Hepatocyte (in vitro differentiated cells): ENCODE results near the gene TXNDC16. TPM values are rescaled to one million over a fixed set of nuclear protein-coding genes. Genes with fewer than 3 reads are reported as not detected.
"Not testable (repeated sequence)": the region's sequence is repeated elsewhere in the genome, so short reads cannot be mapped to it uniquely, and the experiment has no call there.

Experiments
- DNase-seq: peaks from one replicate; pipeline ENCODE4 v3.0.0-alpha.2; 2016; ENCODE audit warnings: low spot score
- H2AFZ ChIP-seq: fragments of 200-600 bp; sonication (generic); 2 replicates; pipeline ENCODE4 v1.6.0; 2016; ENCODE audit warnings: antibody characterized with exemption, mild to moderate bottlenecking
- H3K27ac ChIP-seq: fragments of 200-600 bp; sonication (generic); 2 replicates; pipeline ENCODE4 v1.5.1; 2016; ENCODE audit warnings: mild to moderate bottlenecking
- H3K27me3 ChIP-seq: fragments of 200-600 bp; sonication (generic); 2 replicates; pipeline ENCODE4 v1.6.1; 2016
- H3K36me3 ChIP-seq: fragments of 200-600 bp; sonication (generic); replicated peaks from 2 replicates; pipeline ENCODE4 v1.5.1; 2016; ENCODE audit warnings: low read depth; ENCODE audit not compliant: insufficient read depth
- H3K4me1 ChIP-seq: fragments of 200-600 bp; sonication (generic); 2 replicates; pipeline ENCODE4 v1.5.1; 2016; ENCODE audit warnings: mild to moderate bottlenecking, moderate library complexity; ENCODE audit not compliant: insufficient read depth
- H3K4me2 ChIP-seq: fragments of 200-600 bp; sonication (generic); 2 replicates; pipeline ENCODE4 v1.6.0; 2016
- H3K4me3 ChIP-seq: fragments of 200-600 bp; sonication (generic); 2 replicates; pipeline ENCODE4 v1.5.1; 2016; ENCODE audit warnings: mild to moderate bottlenecking
- H3K79me2 ChIP-seq: fragments of 200-600 bp; sonication (generic); 2 replicates; pipeline ENCODE4 v1.6.0; 2017; ENCODE audit warnings: mild to moderate bottlenecking
- H3K9me2 ChIP-seq: fragments of 200-600 bp; sonication (generic); replicated peaks from 2 replicates; pipeline ENCODE4 v1.6.0; 2017; ENCODE audit warnings: mild to moderate bottlenecking; ENCODE audit not compliant: insufficient read depth
- H3K9me3 ChIP-seq: fragments of 200-600 bp; sonication (generic); 2 replicates; pipeline ENCODE4 v1.5.1; 2016; ENCODE audit warnings: low read depth, mild to moderate bottlenecking
- H4K20me1 ChIP-seq: fragments of 200-600 bp; sonication (generic); 2 replicates; pipeline ENCODE4 v1.6.0; 2016; ENCODE audit warnings: mild to moderate bottlenecking; ENCODE audit not compliant: insufficient read depth, poor library complexity, severe bottlenecking
- CTCF ChIP-seq: fragments of 200-600 bp; sonication (generic); IDR thresholded peaks from 2 replicates; pipeline ENCODE4 v1.5.1; 2016; ENCODE audit warnings: antibody characterized with exemption, mild to moderate bottlenecking; ENCODE audit not compliant: poor library complexity
- EZH2 ChIP-seq: fragments of 200-600 bp; sonication (generic); IDR thresholded peaks from 2 replicates; pipeline ENCODE4 v1.6.1; 2016; ENCODE audit warnings: antibody characterized with exemption, mild to moderate bottlenecking, borderline replicate concordance
- EZH2phosphoT487 ChIP-seq: fragments of 200-600 bp; sonication (generic); IDR thresholded peaks from one replicate; pipeline ENCODE4 v1.6.1; 2018; ENCODE audit warnings: antibody characterized with exemption, mild to moderate bottlenecking, low read depth, moderate library complexity; ENCODE audit not compliant: unreplicated experiment, severe bottlenecking
- WGBS: methylation state at CpG from one replicate; pipeline ENCODE4 v1.1.6; 2016; ENCODE audit warnings: low lambda C conversion rate; ENCODE audit errors: missing lambda C conversion rate; 5-methylcytosine and 5-hydroxymethylcytosine counted together
- polyA plus RNA-seq: library from polyadenylated mRNA; unstranded; fragments of >200 nt; fragmentation: Nextera tagmentation; extraction: Ambion mirVana; gene quantifications from 2 replicates; pipeline ENCODE4 v1.2.1, GENCODE V29; 2016
- total RNA-seq: library from RNA; depleted of rRNA; stranded (reverse); fragments of >200 nt; gene quantifications from 2 replicates; pipeline ENCODE4 v1.2.3, GENCODE V29; 2014

TXNDC16 gene
- total and polyA plus RNA-seq, 2 experiments from 2014 or later, result 5.0 to 14.2 TPM

- no peaks in the 10 kb centered on the region for H3K4me1 ChIP-seq
- H3K79me2 ChIP-seq, result no peaks in the 10 kb centered on the region
- no peaks in the 10 kb centered on the region for H3K9me2 ChIP-seq
- no peaks in the 10 kb centered on the region for H3K27me3 ChIP-seq
- no peak overlapping the region for H3K27ac ChIP-seq
- H3K36me3 ChIP-seq, result no peaks in the 10 kb centered on the region
- H2AFZ ChIP-seq, result no peak overlapping the region
- no peak overlapping the region for H3K4me2 ChIP-seq
- no peak for TF ChIP-seq EZH2phosphoT487
- no peak for TF ChIP-seq EZH2
- TF ChIP-seq CTCF, result no peak
- H3K4me3 ChIP-seq, result no peak overlapping the region
- H3K9me3 ChIP-seq, result no peaks in the 10 kb centered on the region
- H4K20me1 ChIP-seq, result no peaks in the 10 kb centered on the region
- no peak for DNase-seq
Observed at GRCh38 chr14:52481864-52482263, 70.4 kb downstream of the TXNDC16 start.

GRCh38 chr14:52473557-52473956 lies 78.7 kb downstream of the TXNDC16 start:
- no peaks in the 10 kb centered on the region for H3K4me1 ChIP-seq
- H3K79me2 ChIP-seq, result no peaks in the 10 kb centered on the region
- 26% methylated on average over 1 of the region's 1 CpG for WGBS
- no peak overlapping the region for H3K4me2 ChIP-seq
- TF ChIP-seq EZH2phosphoT487, result no peak
- TF ChIP-seq CTCF, result peak; percentile 61
- no peaks in the 10 kb centered on the region for H3K9me3 ChIP-seq
- no peak overlapping the region for H3K4me3 ChIP-seq
- no peaks in the 10 kb centered on the region for H4K20me1 ChIP-seq
- H3K9me2 ChIP-seq, result no peaks in the 10 kb centered on the region
- DNase-seq, result peak; percentile 27
- H3K27ac ChIP-seq, result no peak overlapping the region
- no peaks in the 10 kb centered on the region for H3K27me3 ChIP-seq
- no peaks in the 10 kb centered on the region for H3K36me3 ChIP-seq
- H2AFZ ChIP-seq, result no peak overlapping the region

GRCh38 chr14:52472728-52473127 lies 79.6 kb downstream of the TXNDC16 start:
- Histone ChIP-seq H3K27me3 (no peaks in the 10 kb centered on the region), H2AFZ (no peak overlapping the region), H3K4me1 (no peaks in the 10 kb centered on the region), H3K9me2 (no peaks in the 10 kb centered on the region), H3K27ac (no peak overlapping the region), H3K36me3 (no peaks in the 10 kb centered on the region), H3K4me3 (no peak overlapping the region), H3K79me2 (no peaks in the 10 kb centered on the region), H4K20me1 (no peaks in the 10 kb centered on the region), H3K9me3 (no peaks in the 10 kb centered on the region), H3K4me2 (no peak overlapping the region)
- 97% methylated on average over 6 of the region's 6 CpGs for WGBS
- TF ChIP-seq CTCF, result no peak
- TF ChIP-seq EZH2phosphoT487, result no peak
- TF ChIP-seq EZH2, result no peak
- no peak for DNase-seq

GRCh38 chr14:52472251-52472650 lies 80.1 kb downstream of the TXNDC16 start:
- not testable (repeated sequence) for H3K36me3 ChIP-seq, H4K20me1 ChIP-seq

More at GRCh38 chr14:52472251-52472650, 80.1 kb downstream of the TXNDC16 start:
- not testable (repeated sequence) for H3K27me3 ChIP-seq, H3K4me3 ChIP-seq, H3K9me3 ChIP-seq, H3K4me2 ChIP-seq, H3K27ac ChIP-seq, H3K79me2 ChIP-seq, H3K9me2 ChIP-seq, H2AFZ ChIP-seq, H3K4me1 ChIP-seq, DNase-seq
- 90% methylated on average over 13 of the region's 13 CpGs for WGBS
